IPS-NIHi11 (cell line): ENCODE data around the gene RNF144B.
"Not testable (repeated sequence)": the region's sequence is repeated elsewhere in the genome, so short reads cannot be mapped to it uniquely, and the experiment has no call there.

ENCODE experiments used
- DNase-seq: peaks from one replicate; pipeline ENCODE4 v3.0.0; 2012; ENCODE audit warnings: mixed read lengths, low spot score

The RNF144B gene

DNA sequence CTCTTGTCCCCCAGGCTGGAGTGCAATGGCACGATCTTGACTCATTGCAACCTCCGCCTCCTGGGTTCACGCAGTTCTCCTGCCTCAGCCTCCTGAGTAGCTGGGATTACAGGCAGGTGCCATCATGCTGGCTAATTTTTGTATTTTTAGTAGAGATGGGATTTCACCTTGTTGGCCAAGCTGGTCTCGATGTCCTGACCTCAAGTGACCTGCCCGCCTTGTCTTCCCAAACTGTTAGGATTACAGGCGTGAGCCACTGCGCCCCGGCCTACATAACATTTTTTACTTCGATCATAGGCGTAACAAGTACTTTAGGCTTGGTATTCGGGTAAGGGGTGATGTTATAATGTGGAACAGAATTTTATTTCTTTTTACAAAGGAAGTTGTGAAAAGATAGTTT lies 22.5 kb downstream of the RNF144B start:
- DNase-seq, result not testable (repeated sequence)

DNA sequence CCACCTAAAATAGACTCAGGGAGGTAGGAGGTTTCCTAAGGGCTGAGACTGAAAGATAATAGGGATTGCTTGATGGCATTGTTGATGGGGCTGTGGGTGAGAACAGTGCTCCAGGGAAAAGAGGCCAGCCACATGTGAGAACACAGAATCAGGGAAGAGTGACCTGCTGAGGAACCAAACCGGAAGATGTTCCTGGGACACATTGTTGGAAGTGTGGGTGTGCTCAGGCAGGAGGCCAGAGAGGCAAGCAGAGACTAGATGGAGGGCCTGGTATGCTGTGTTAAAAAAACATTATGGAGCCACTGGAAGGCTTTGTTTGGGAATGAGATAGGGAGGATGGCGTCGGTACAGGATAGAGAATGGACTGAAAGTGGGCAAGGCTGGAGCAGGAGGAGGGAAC lies 23.3 kb downstream of the RNF144B start:
- DNase-seq, result no peak

DNA sequence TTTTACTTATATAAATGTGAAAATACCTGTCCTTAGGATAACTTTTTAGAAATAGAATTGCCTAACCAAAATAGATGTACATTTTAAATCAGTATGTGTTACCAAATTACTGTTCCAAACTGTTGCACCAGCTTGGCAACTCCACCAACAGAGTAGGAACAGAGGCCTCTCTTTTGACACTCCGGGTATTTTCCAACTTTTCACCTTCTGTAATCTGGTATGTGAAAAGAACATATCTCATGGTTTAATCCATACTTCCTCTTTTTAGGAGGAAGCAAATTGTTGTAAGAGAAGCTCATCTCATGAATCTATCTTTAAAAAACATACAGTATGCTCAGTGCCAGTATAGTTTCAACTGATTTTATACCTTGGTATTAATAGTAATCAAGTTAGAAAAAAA lies 24.9 kb downstream of the RNF144B start:
- DNase-seq, result no peak

- no peak for DNase-seq
These were observed 25.5 kb downstream of the RNF144B start for GRCh38 chr6:18412644-18413043.

GRCh38 chr6:18413381-18413780 lies 26.2 kb downstream of the RNF144B start:
- no peak for DNase-seq

DNA sequence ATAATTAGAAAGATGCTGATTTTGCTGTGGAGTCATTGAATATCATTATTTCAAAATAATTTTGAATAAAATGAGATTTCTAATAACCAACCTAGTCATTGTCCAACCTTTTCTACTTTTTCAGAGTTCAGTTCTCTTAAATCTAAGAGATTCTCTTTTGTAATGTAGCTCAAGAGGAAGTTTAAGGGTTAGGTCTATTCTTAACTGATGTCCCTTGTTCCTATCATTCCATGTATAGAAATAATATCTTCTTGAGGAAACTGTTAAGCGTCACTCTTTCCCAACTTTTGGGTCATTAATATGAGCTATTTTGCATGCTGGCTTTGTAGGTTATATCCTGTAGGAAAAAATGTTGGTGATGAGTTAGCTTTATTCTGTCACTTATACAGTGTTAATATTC lies 27.0 kb downstream of the RNF144B start:
- no peak for DNase-seq

- DNase-seq, result no peak
These were observed 28.1 kb downstream of the RNF144B start for GRCh38 chr6:18415207-18415606.

- DNase-seq, result no peak
These were observed 28.7 kb downstream of the RNF144B start for GRCh38 chr6:18415671-18416340.

- no peak for DNase-seq
These were observed 29.2 kb downstream of the RNF144B start for GRCh38 chr6:18416341-18416679.

DNA sequence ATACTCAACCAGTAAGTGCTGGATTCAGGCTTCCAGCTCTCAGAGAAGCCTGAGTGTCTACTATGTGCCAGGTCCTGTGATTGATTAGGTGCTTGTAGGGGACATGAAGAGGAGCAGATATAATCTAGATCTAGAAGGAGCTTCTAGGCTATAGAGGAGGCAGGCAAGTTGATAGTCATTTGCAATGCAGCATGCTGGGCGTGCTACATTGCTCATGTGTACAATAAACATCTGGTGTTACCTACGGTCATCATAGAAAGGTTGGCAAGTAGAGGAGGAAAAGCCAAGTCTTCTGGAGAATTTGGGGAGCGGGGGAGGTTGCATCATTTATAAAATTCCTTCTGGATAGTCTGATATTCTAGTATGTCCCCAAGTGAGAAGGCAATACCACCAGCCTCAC lies 33.2 kb downstream of the RNF144B start:
- no peak for DNase-seq

GRCh38 chr6:18422136-18422535 lies 35.0 kb downstream of the RNF144B start:
- DNase-seq, result no peak

DNA sequence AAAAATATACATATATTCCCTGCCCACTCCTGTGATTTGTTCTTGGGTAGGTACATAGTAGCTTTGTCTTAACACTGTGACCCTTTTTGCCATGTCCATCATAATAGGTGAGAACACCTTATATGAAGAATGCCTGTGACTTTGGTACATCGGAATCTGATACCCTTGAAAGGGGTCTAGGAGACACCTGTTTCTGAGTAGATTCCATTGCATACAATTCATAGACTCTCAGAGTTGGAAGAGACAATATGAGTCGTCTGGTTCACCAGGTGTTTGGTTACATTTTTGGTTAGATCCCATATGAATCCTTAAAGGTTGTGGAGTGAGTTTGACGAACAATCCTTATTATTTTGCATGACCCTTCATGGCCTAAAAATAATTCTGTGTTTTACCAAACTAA lies 36.3 kb downstream of the RNF144B start:
- no peak for DNase-seq

DNA sequence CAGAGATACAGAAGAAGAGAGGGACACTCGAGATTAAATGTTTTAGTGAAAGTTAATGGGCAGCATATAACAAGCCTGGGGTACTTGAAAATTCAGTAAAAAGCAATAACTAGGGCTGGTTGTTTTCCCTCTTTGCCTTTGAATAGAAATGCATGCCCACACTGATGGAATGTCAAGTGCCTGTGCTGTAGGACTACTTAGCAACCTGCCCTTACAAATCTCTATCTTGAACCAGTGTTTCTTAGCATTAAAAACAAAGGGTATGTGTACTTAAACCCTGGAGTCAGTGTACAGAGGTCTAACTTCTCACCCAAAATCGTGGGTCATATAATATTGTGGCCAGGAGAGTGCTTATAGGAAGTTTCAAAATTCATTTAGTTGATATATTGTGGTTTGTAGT lies 37.1 kb downstream of the RNF144B start:
- peak; percentile 15 for DNase-seq

DNA sequence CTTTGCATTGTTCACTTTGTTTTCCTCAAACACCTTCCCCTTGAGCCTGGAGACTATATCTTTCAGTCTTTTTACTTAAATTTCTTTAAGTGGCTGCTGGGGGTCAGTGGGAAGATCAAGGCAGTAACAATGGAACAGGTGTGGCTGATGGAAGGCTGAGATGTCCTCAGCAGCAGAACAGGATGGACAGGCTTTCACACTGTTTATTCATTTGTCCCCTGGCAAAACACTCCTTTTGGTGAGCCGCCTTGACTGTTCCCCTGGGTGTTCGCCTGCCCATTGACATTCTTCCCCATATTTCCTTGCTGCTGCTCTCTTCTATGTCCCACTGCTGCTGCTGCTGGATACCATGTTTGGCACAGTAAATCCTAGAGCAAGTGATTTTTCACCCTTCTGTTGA lies 38.1 kb downstream of the RNF144B start:
- peak; percentile 8 for DNase-seq

DNA sequence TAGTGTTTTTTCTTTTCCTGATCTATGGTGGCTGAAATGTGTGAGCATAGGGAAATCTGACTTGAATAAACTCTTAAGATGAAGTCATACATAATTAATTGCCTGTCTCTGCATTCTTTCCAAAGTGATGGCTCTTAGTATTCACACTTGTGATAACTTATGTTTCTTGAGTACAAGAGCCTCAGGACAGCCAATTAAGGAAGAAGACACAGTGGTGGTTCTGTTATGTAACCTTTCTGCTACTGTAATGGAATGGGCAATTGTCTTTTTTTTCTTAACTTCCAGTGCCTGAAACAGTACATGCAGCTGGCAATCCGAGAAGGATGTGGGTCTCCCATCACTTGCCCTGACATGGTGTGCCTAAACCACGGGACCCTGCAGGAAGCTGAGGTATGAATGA lies 40.1 kb downstream of the RNF144B start:
- DNase-seq, result no peak

- DNase-seq, result no peak
These were observed 42.6 kb downstream of the RNF144B start for GRCh38 chr6:18429655-18430297.

DNA sequence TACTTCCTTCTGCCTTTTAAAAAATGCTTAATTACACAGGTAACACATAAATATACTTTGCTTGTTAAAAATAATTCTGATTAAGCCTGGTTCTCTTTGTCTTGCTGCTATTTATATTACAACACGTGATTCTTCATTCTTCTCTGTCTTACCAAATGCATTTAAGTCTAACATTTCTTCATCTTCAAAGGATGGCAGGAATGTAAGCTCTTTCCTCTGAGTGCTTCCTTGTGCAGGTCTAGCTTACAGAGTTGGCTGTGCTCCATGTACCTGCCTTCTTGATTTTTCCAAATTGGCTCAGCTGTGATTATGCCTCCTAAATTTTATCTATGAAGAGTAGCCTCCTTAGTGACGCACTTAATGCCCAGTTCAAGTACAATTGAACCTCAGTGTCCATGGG lies 44.4 kb downstream of the RNF144B start:
- no peak for DNase-seq

- DNase-seq, result no peak
These were observed 45.0 kb downstream of the RNF144B start for GRCh38 chr6:18432180-18432579.

DNA sequence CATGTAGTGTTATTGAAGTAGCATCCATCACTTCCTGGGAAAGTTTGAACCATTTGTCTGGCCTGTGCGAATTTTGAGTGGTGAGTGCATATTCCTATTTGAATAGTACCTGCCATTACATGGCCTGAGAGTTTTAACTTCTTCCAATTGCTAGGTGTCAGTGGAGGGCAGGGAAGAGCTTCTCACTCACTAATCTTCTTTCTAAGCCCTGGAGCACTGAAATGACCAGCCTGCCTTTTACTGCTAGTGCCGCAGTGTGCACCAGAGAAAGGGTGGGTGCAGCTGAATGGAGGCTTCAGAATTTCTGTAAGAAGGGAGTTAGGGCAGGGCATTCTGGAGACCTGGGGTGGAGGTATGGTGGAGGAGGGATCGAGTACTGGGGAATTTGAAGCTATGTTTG lies 45.5 kb downstream of the RNF144B start:
- DNase-seq, result no peak

DNA sequence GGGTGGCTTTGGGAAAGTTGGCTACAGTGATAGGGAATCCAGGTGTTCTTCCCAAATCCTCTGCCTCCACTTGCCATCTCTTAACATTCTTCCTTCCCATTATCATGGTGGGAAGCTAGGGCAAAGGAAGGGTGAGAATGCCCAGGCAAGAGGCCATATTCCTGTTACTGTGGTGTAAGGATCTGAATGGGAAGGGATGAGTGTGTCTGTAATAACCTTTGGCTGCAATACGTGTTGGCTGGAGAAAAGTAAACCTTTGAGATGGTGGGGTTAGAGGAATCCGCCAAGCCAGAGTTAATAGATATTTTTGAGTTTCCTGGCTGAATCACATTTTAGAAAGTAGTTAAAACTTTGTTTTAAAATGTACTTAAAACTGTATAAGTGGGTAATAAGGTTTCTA lies 45.9 kb downstream of the RNF144B start:
- no peak for DNase-seq

DNA sequence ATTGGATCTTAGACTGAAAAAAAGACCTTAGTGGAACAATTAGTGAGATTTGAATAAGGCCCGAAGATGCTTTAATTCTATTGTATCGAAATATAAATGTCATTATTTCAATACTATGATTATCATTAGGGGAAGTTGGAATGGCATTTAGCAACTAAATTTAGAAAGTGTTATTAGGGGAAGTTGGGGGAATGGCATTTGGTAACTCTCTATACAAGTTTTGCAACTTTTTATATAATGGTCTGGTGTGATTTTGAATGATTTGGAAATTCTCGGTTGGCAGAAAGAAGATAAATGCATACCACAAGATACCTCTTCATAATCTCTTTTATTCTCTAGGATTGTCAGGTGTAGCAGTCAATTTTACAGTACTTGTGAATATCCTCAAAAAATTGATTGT lies 49.2 kb downstream of the RNF144B start:
- no peak for DNase-seq

- no peak for DNase-seq
These were observed 52.4 kb downstream of the RNF144B start for GRCh38 chr6:18439581-18439980.

DNA sequence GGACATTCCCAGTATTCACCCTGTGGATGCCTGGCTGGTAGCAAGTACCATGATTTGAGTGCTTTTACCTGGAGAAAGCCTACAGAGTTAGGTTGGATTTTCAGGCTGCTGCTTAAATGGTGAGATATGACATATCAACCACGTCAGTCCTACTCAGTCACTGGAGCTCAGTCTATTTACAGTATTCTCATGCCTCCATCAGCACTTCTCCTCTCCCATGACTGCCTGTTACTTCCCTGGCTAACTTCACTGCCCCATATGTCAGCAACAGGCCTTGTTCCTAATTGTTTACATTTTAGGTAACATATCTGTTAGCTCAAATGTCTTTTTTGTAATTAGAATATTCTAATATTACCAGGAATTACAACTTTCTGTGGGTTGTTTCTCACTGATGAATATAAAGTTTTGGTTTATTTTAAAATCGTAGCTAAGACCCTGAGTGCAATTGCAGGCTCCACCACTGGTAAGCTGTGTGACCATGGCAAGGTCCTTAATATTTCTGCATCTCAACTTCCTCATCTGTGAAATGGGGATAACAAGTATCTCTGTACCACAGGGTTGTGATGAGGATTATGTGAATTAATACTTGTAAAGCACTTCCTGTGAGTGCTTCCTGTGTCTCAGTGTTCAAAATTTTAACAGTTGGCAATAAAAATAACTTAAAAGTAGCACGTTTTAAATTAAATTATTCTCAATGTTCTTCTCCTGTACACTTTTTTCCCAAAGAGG lies 54.3 kb downstream of the RNF144B start:
- DNase-seq, result no peak

- DNase-seq, result no peak
These were observed 57.0 kb downstream of the RNF144B start for GRCh38 chr6:18444111-18444510.
